ENCODE results near the gene ATRN.

DNA sequence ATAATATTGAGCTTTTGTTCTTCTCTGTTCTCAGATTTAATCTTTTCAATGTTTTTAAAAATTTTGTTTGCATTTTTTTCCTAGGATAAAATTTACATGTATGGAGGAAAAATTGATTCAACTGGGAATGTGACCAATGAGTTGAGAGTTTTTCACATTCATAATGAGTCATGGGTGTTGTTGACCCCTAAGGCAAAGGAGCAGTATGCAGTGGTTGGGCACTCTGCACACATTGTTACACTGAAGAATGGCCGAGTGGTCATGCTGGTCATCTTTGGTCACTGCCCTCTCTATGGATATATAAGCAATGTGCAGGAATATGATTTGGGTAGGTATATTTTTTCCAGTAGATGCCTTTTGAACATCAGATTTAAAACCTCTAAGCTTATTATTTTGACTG lies 89.8 kb downstream of the ATRN start:
- TF ChIP-seq, protein P1, sequence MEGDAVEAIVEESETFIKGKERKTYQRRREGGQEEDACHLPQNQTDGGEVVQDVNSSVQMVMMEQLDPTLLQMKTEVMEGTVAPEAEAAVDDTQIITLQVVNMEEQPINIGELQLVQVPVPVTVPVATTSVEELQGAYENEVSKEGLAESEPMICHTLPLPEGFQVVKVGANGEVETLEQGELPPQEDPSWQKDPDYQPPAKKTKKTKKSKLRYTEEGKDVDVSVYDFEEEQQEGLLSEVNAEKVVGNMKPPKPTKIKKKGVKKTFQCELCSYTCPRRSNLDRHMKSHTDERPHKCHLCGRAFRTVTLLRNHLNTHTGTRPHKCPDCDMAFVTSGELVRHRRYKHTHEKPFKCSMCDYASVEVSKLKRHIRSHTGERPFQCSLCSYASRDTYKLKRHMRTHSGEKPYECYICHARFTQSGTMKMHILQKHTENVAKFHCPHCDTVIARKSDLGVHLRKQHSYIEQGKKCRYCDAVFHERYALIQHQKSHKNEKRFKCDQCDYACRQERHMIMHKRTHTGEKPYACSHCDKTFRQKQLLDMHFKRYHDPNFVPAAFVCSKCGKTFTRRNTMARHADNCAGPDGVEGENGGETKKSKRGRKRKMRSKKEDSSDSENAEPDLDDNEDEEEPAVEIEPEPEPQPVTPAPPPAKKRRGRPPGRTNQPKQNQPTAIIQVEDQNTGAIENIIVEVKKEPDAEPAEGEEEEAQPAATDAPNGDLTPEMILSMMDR (IDR thresholded peaks at IDR 0.05; ENCODE audit: low read depth, low read length, missing input control): no peak
- TF ChIP-seq RAD21 (IDR thresholded peaks at IDR 0.05) (no peak), YY1 (IDR thresholded peaks at IDR 0.05) (no peak), GABPA (IDR thresholded peaks at IDR 0.05 in 1 of 2, conservative IDR thresholded peaks at IDR 0.05 in 1 of 2) (no peak), TAF1 (conservative IDR thresholded peaks at IDR 0.05) (no peak), FOXA1 (IDR thresholded peaks at IDR 0.05) (no peak), ATF3 (IDR thresholded peaks at IDR 0.05) (no peak), JUND (IDR thresholded peaks at IDR 0.05) (no peak), REST (IDR thresholded peaks at IDR 0.05) (no peak), SP1 (IDR thresholded peaks at IDR 0.05) (no peak), NR2F2 (IDR thresholded peaks at IDR 0.05) (no peak), EGR1 (IDR thresholded peaks at IDR 0.05; ENCODE audit: low read depth in 2 of 2) (no peak), RXRA (IDR thresholded peaks at IDR 0.05) (no peak)
- TF ChIP-seq, protein P2, sequence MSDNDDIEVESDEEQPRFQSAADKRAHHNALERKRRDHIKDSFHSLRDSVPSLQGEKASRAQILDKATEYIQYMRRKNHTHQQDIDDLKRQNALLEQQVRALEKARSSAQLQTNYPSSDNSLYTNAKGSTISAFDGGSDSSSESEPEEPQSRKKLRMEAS (IDR thresholded peaks at IDR 0.05): no peak

Measured in liver (tissue), 3 donors.